T-cell (primary cell): ENCODE results near the gene CELSR1. TPM values are rescaled to one million over a fixed set of nuclear protein-coding genes. Genes with fewer than 3 reads are reported as not detected.

Source experiments
- ATAC-seq, 4 experiments: fragments of 200-7000 bp in 3 of 4; fragments of 150-1000 bp in 1 of 4; cut with Tn5 transposase; replicated peaks in 1 of 4; 1 replicate in 3 of 4; 2 replicates in 1 of 4; pipeline ENCODE4 v1.10.0; 2021; ENCODE audit warnings: moderate library complexity in 3 of 4, mild to moderate bottlenecking in 2 of 4, moderate number of reproducible peaks in 1 of 4
- CTCF ChIA-PET, 2 donors: fragments of 300-600 bp; sonication (Branson Sonifier 250); formaldehyde crosslinking; loops; one replicate each; lab custom pipeline; 2022; ENCODE audit warnings: antibody characterized with exemption in 2 of 2; lab: Charles Lee
- POLR2A ChIA-PET, 2 donors: fragments of 300-600 bp; sonication (Branson Sonifier 250); formaldehyde crosslinking; loops; one replicate each; lab custom pipeline; 2022; ENCODE audit warnings: antibody characterized with exemption in 2 of 2; lab: Charles Lee
- DNase-seq, 35 experiments: peaks; one replicate each; pipeline versions ENCODE4 v3.0.0 to v3.0.0-alpha.2; 2013 to 2023
- H3K27ac ChIP-seq: one replicate; pipeline ENCODE4 v1.5.1; 2013; ENCODE audit warnings: low read length
- H3K27me3 ChIP-seq, 2 experiments: replicated peaks in 1 of 2; 1 replicate in 1 of 2; 2 replicates in 1 of 2; pipeline versions ENCODE4 v1.6.1 to v1.7.0; 2013; ENCODE audit warnings: low read length in 1 of 2, mixed read lengths in 1 of 2; ENCODE audit not compliant: control insufficient read depth in 2 of 2, insufficient read depth in 2 of 2; ENCODE audit errors: extremely low read depth in 1 of 2
- H3K36me3 ChIP-seq, 2 donors: 1 replicate in 1 of 2; 2 replicates in 1 of 2; pipeline versions ENCODE4 v1.6.1 to v1.7.0; 2013; ENCODE audit warnings: low read length in 1 of 2; ENCODE audit not compliant: control insufficient read depth in 2 of 2, insufficient read depth in 1 of 2; ENCODE audit errors: extremely low read depth in 1 of 2
- H3K4me1 ChIP-seq, 2 experiments: 1 replicate in 1 of 2; 2 replicates in 1 of 2; pipeline versions ENCODE4 v1.6.1 to v1.7.0; 2013; ENCODE audit warnings: low read length in 2 of 2, mixed read lengths in 1 of 2; ENCODE audit not compliant: insufficient read depth in 2 of 2, control insufficient read depth in 1 of 2; ENCODE audit errors: extremely low read depth in 1 of 2
- H3K4me3 ChIP-seq, 2 donors: 1 replicate in 1 of 2; 2 replicates in 1 of 2; pipeline versions ENCODE4 v1.5.1 to v1.7.0; 2013; ENCODE audit warnings: mild to moderate bottlenecking in 2 of 2, low read length in 1 of 2, moderate library complexity in 1 of 2; ENCODE audit not compliant: control insufficient read depth in 1 of 2; ENCODE audit errors: extremely low read depth in 1 of 2
- H3K9me3 ChIP-seq: 2 replicates; pipeline ENCODE4 v1.7.0; 2013
- H3K27ac Mint-ChIP-seq, 2 donors: one replicate each; pipeline ENCODE4 v1.8.0; 2020 to 2021; ENCODE audit warnings: mild to moderate bottlenecking in 2 of 2, mixed read lengths in 2 of 2
- H3K27me3 Mint-ChIP-seq, 2 donors: one replicate each; pipeline ENCODE4 v1.8.0; 2021 to 2022; ENCODE audit warnings: mixed read lengths in 2 of 2
- H3K36me3 Mint-ChIP-seq: one replicate; pipeline ENCODE4 v1.8.0; 2021; ENCODE audit warnings: mixed read lengths
- H3K4me1 Mint-ChIP-seq, 3 donors: one replicate each; pipeline ENCODE4 v1.8.0; 2020 to 2022; ENCODE audit warnings: mixed read lengths in 3 of 3, mild to moderate bottlenecking in 1 of 3
- H3K4me3 Mint-ChIP-seq, 3 donors: one replicate each; pipeline ENCODE4 v1.8.0; 2020 to 2022; ENCODE audit warnings: mild to moderate bottlenecking in 3 of 3, mixed read lengths in 3 of 3, moderate library complexity in 3 of 3
- H3K9me3 Mint-ChIP-seq, 3 donors: one replicate each; pipeline ENCODE4 v1.8.0; 2020 to 2022; ENCODE audit warnings: mixed read lengths in 3 of 3
- WGBS: methylation state at CpG from one replicate; pipeline ENCODE4 v1.1.5; 2013; ENCODE audit warnings: missing lambda C conversion rate; ENCODE audit not compliant: insufficient coverage; 5-methylcytosine and 5-hydroxymethylcytosine counted together
- total RNA-seq, 35 experiments: library from RNA in 6 of 35; stranded (reverse) in 6 of 35; fragments of 120-200 nt in 1 of 35; gene quantifications; one replicate each; pipeline versions ENCODE4 v1.2.1 to v1.2.4 and lab custom pipeline; 2013 to 2026

Gene CELSR1
- total RNA-seq, 5 donors from 2014 or later (not counting 1 experiment from before 2014, with no cell fraction given): 1.1 to 2.7 (median 1.6) TPM

DNA sequence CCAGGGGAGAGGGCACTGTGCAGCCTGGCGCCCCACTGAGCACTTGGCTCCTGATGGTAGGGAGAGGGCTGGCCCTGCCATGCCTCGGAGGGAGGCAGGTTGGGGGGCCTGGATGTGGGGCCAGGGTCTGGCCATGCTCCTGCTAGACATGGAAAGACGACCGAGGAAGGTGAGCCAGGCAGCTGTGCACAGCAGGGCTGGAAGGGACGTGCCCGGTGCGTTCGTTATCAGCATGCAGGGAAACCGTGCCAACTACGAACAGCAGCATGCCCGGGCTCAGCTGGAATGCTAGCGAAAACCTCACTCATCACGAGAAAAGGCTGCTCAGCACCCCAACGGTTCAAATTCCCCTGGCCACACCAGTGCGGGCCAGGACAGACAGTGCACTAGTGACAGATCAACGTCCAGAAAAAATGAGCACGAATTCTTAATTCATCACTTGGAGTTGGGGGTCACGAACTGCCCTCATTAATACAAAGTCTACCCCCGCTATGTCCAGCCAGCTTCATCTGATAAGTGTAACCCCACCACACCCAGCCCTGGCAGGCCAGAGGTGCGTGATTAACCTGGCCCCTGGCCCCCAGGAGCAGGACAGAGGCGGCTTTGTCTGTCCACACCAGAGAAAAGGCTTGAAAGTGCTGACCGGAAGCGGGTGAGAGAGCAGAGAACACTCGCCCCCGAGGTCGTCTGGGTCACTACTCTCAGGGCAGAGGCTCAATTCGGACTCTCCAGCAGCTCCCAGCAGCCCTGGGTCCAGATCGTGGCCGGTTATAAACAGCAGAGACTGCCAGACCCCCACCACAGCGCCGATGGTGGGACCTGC is 84.2 kb downstream of the CELSR1 start:
- POLR2A ChIA-PET: no interaction called here
- Mint-ChIP-seq H3K27ac (no peak overlapping the region), H3K4me1 (no peaks in the 10 kb centered on the region), H3K27me3 (peaks cover 11 to 12% of the 10 kb centered on the region in 2 donors), H3K4me3 (no peak overlapping the region), H3K36me3 (no peaks in the 10 kb centered on the region), H3K9me3 (no peaks in the 10 kb centered on the region)
- no peak overlapping the region for H3K27ac ChIP-seq
- ATAC-seq (no peak), DNase-seq (no peak)
- no peaks in the 10 kb centered on the region for H3K36me3 ChIP-seq
- H3K4me3 ChIP-seq: no peak overlapping the region
- CTCF ChIA-PET: no interaction called here
- H3K9me3 ChIP-seq: no peaks in the 10 kb centered on the region
- H3K4me1 ChIP-seq: no peaks in the 10 kb centered on the region
- 80% methylated on average over 26 of the region's 31 CpGs for WGBS
- peaks cover 0 to 48% of the 10 kb centered on the region in 2 experiments for H3K27me3 ChIP-seq

DNA sequence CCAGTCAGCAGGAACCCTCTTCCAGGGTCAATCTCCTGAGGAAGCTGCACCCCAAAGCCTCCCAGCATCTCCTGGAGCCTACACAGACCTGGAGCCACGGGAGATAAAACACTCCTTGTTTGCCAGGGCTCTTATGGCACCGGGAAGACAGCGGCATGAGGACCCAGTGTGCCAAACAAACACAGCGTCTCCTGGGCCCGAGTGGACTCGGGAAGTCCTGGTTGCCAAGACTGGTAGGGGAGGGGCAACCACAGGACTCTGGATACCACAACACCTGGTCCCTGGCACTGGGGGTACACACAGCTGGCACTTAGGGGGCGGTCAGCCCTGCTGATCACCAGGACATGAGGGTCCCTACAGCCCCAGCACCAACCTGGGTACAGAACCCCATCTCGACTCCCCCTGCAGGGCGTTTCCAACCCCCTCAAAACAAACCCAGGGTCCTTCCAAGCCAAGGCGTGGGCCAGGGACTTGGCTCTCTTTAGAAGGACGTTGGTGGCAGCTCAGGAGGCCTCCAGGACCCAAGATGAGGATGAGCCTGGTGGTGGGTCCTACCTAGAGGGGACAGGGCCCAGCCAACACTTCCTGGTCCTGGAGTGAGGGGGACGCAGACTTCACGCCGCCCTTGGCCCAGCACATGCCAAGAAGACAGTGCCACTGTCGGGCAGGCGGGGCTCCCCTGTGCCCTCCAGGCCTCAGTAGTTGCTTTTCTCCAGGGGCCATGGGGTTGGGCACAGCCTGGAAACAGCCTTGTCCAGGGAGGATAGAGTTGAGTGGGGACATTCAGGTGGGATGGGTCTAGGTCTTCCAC is 85.0 kb downstream of the CELSR1 start:
- Mint-ChIP-seq H3K4me3 (no peak overlapping the region), H3K36me3 (no peaks in the 10 kb centered on the region), H3K9me3 (no peaks in the 10 kb centered on the region), H3K27ac (no peak overlapping the region), H3K27me3 (peaks cover 9 to 12% of the 10 kb centered on the region in 2 donors), H3K4me1 (no peaks in the 10 kb centered on the region)
- peaks cover 0 to 48% of the 10 kb centered on the region in 2 experiments for H3K27me3 ChIP-seq
- ChIA-PET POLR2A (no interaction called here), CTCF (no interaction called here)
- DNase-seq (no peak), ATAC-seq (no peak)
- no peak overlapping the region for H3K4me3 ChIP-seq
- no peaks in the 10 kb centered on the region for H3K4me1 ChIP-seq
- no peaks in the 10 kb centered on the region for H3K9me3 ChIP-seq
- no peak overlapping the region for H3K27ac ChIP-seq
- no peaks in the 10 kb centered on the region for H3K36me3 ChIP-seq
- WGBS: 86% methylated on average over 12 of the region's 16 CpGs

DNA sequence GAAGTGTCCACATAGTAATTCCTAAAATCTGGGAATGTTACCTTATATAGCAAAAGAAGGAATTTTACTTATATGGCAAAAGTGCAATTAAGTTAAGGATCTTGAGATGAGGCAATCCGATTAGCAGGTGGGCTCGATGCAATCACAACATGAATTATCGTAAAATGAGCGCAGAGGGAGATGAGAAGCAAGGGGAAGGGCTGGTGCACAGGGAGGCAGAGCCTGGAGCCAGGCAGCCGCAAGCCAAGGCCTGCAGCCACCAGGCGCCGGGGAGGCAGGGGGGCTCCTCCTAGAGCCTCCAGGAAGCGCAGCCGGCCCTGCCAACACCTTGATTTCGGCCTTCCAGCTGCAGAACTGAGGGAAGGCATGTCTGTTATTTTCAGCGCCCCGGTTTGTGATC is 85.7 kb downstream of the CELSR1 start:
- peaks cover 0 to 43% of the 10 kb centered on the region in 2 experiments for H3K27me3 ChIP-seq
- Mint-ChIP-seq H3K4me3 (no peak overlapping the region), H3K36me3 (no peaks in the 10 kb centered on the region), H3K27ac (no peak overlapping the region), H3K27me3 (peaks cover 9 to 12% of the 10 kb centered on the region in 2 donors), H3K4me1 (no peaks in the 10 kb centered on the region), H3K9me3 (no peaks in the 10 kb centered on the region)
- ATAC-seq: no peak
- ChIA-PET CTCF (no interaction called here), POLR2A (no interaction called here)
- H3K36me3 ChIP-seq: no peaks in the 10 kb centered on the region
- no peaks in the 10 kb centered on the region for H3K4me1 ChIP-seq
- no peak overlapping the region for H3K4me3 ChIP-seq
- WGBS: 91% methylated on average over 12 of the region's 12 CpGs
- H3K9me3 ChIP-seq: no peaks in the 10 kb centered on the region
- no peak for DNase-seq
- no peak overlapping the region for H3K27ac ChIP-seq

DNA sequence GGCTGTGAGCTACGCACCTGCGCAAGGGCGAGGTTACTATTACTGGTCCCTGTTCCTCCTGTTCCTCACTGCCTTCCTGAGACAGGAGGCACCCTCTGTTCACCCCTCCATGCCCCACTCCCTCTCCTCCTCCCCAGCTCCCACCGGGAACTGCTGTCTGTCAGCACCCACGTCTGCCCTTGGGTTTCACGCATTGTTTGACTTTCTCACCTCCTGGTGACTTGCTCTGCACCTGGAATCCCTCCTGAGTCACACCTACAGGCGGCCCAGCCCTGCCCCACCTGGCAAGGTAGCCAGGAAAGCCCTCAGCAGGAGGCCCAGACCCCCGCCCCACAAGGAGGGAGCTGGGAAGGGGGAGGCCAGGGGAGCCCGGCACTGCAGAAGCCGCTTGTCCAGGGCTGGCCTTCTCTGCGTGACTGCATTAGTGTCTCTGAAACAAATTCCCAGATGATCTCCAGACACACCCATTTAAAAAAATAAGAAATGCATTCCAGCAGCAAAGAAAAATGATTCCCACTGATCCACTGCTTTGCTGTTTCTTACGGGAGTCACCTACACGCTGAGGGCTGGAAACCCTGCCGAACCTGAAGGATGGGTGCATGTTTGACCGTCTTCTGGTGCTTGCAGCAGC is 86.4 kb downstream of the CELSR1 start:
- 95% methylated on average over 10 of the region's 15 CpGs for WGBS
- Histone ChIP-seq H3K36me3 (no peaks in the 10 kb centered on the region), H3K4me3 (no peak overlapping the region), H3K9me3 (no peaks in the 10 kb centered on the region), H3K27me3 (peaks cover 0 to 46% of the 10 kb centered on the region in 2 experiments), H3K27ac (no peak overlapping the region), H3K4me1 (no peaks in the 10 kb centered on the region)
- POLR2A ChIA-PET: no interaction called here
- Mint-ChIP-seq H3K27ac (no peak overlapping the region), H3K36me3 (no peaks in the 10 kb centered on the region), H3K27me3 (peaks cover 8 to 12% of the 10 kb centered on the region in 2 donors), H3K9me3 (no peaks in the 10 kb centered on the region), H3K4me1 (no peaks in the 10 kb centered on the region), H3K4me3 (no peak overlapping the region)
- CTCF ChIA-PET: no interaction called here
- DNase-seq (no peak), ATAC-seq (no peak)

DNA sequence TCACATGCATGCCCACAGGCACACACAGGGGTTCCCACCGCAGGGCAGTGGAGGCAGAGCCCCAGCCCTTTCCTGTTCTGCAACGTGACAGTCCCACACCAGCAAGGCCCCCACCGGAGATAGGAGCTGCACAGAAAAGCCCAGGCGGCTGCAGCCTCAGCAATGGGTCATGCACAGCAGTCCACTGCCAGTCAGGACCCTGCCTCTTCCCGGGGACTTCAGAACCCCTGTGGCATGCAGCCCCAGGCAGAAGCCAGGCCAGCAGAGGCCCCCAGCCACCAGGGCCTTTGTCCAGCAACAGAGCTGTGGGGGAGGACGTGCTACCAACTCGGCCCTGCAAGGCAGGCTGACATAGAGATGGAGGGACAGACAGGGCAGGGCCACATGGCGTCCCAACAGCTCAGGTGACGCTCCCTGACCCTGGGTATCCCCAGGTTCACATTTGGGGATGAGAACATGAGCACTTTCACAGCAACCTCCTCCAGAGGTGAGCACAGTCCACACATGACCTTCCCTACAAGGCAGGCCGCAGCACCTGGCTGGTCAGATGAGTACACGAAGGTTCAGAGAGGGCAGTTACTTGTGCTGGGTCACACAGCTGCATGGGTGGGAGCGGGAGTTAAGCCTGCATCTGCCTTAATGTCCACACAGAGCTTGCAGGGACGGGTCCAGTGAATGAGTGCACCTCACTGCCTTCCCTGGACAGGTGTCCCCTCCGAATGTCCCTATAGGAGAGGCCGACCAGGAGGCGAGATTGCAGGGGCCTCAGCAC is 87.3 kb downstream of the CELSR1 start:
- no peak overlapping the region for H3K4me3 ChIP-seq
- ChIA-PET CTCF (no interaction called here), POLR2A (interaction anchor here in 1 of 2 donors (0.6 kb wide), 1 partner anchor 1269 kb away, joined by 7 read pairs; no protein-coding TSS in a partner anchor)
- no peaks in the 10 kb centered on the region for H3K4me1 ChIP-seq
- 75% methylated on average over 13 of the region's 16 CpGs for WGBS
- Mint-ChIP-seq H3K27me3 (peaks cover 6 to 11% of the 10 kb centered on the region in 2 donors), H3K9me3 (no peaks in the 10 kb centered on the region), H3K4me1 (no peaks in the 10 kb centered on the region), H3K36me3 (no peaks in the 10 kb centered on the region), H3K4me3 (no peak overlapping the region), H3K27ac (no peak overlapping the region)
- peaks cover 0 to 48% of the 10 kb centered on the region in 2 experiments for H3K27me3 ChIP-seq
- no peak overlapping the region for H3K27ac ChIP-seq
- ATAC-seq (no peak), DNase-seq (no peak)
- H3K9me3 ChIP-seq: no peaks in the 10 kb centered on the region
- no peaks in the 10 kb centered on the region for H3K36me3 ChIP-seq
